GM12878 (cell line): ENCODE measurements around the gene CPA2. TPM values are rescaled to one million over a fixed set of nuclear protein-coding genes. Genes with fewer than 3 reads are reported as not detected.

ENCODE experiments used
- BHLHE40 ChIP-seq, 2 experiments: fragments of 450-650 bp in 1 of 2; IDR thresholded peaks; 2 replicates each; pipeline ENCODE4 v1.6.1; 2011 to 2017; ENCODE audit warnings: low read depth in 2 of 2, borderline replicate concordance in 1 of 2, improper control_type of control experiment in 1 of 2, low read length in 1 of 2, mild to moderate bottlenecking in 1 of 2
- CUX1 ChIP-seq: IDR thresholded peaks from 2 replicates; pipeline ENCODE4 v1.6.1; 2012; ENCODE audit warnings: improper control_type of control experiment, low read depth, low read length; ENCODE audit not compliant: insufficient replicate concordance
- NFYA ChIP-seq: IDR thresholded peaks from 2 replicates; pipeline ENCODE4 v1.6.1; 2011; ENCODE audit warnings: low read depth, mild to moderate bottlenecking, low read length, improper control_type of control experiment, borderline replicate concordance
- NR2F1 ChIP-seq: fragments of 450-650 bp; conservative IDR thresholded peaks from 2 replicates; pipeline ENCODE4 v1.6.1; 2017; ENCODE audit warnings: mild to moderate bottlenecking
- POLR2AphosphoS2 ChIP-seq: IDR thresholded peaks from 2 replicates; pipeline ENCODE4 v1.6.1; 2011; ENCODE audit warnings: low read depth, mild to moderate bottlenecking, low read length, improper control_type of control experiment, moderate library complexity
- STAT3 ChIP-seq: IDR thresholded peaks from 2 replicates; pipeline ENCODE4 v1.6.1; 2011; ENCODE audit warnings: low read depth, low read length, improper control_type of control experiment
- ZZZ3 ChIP-seq: IDR thresholded peaks from 2 replicates; pipeline ENCODE4 v1.6.1; 2011; ENCODE audit warnings: low read depth; ENCODE audit not compliant: control insufficient read depth, insufficient read length
- polyA plus RNA-seq, 11 experiments: library from polyadenylated mRNA; depleted of rRNA in 4 of 11; unstranded in 6 of 11; stranded (reverse) in 5 of 11; fragments of >200 nt; fragmentation: Nextera tagmentation in 4 of 11; fragmentation: Illumina TruSeq in 1 of 11; extraction: Ambion mirVana in 4 of 11; extraction: Trizol in 1 of 11; gene quantifications; 1 replicate in 1 of 11; 2 replicates in 10 of 11; pipeline versions ENCODE4 v1.2.1 to v1.2.3, GENCODE V29; 2011 to 2016; ENCODE audit warnings: inconsistent platforms in 2 of 11, missing spikeins in 2 of 11, low read depth in 1 of 11
- total RNA-seq, 4 experiments: library from RNA; depleted of rRNA in 3 of 4; stranded (reverse); fragments of >200 nt in 3 of 4; fragmentation: Illumina TruSeq in 1 of 4; extraction: Trizol in 1 of 4; gene quantifications; 2 replicates each; pipeline versions ENCODE4 v1.2.1 to v1.2.3, GENCODE V29; 2013 to 2021

Gene CPA2
- total and polyA plus RNA-seq, 10 of the 15 experiments (the other 5 are each of a cell fraction or from before 2014, with no cell fraction given), result 0.04 to 1.9 TPM; not detected in 8

DNA sequence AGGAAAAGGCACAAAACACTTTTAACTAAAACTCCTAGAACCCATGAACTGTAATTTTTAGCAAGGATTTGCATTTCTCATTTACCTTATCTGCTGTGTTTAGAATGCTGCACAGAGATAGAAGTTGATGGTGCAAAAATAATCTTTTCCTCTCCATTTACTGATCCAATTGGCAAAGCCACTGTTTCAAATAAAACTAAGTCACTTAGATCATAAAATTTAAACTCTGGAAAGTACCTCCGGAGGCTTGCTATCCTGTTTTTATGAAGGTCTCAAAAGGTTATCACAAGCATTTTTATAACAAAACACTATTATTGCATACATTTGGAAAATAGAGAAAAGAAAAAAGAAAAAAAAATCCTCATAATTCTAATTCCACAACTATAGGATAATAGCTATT lies 7.6 kb downstream of the CPA2 start (continued):
- TF ChIP-seq CUX1 (no peak), POLR2AphosphoS2 (no peak), NR2F1 (no peak), STAT3 (no peak), NFYA (no peak), ZZZ3 (no peak), BHLHE40 (IDR thresholded peaks at IDR 0.05; ENCODE audit: borderline replicate concordance in 1 of 2, low read depth in 2 of 2, low read length in 1 of 2) (no peak)
